Keratinocyte (primary cell): ENCODE data around the gene MALRD1. TPM values are rescaled to one million over a fixed set of nuclear protein-coding genes. Genes with fewer than 3 reads are reported as not detected.

Experiments used
- DNase-seq: peaks from one replicate; pipeline ENCODE4 v3.0.0-alpha.2; 2011; ENCODE audit warnings: low read depth, missing footprints, low spot score
- FAIRE-seq: peaks from 2 replicates; lab custom pipeline; 2011; peaks lifted over from hg19 to GRCh38; lab: Jason Lieb, UNC
- H2AFZ ChIP-seq: 2 replicates; pipeline ENCODE4 v1.6.0; 2012; ENCODE audit warnings: low read length, control low read depth, inconsistent platforms; ENCODE audit not compliant: control insufficient read depth
- H3K27ac ChIP-seq: 2 replicates; pipeline ENCODE4 v1.5.1; 2011; ENCODE audit warnings: low read length; ENCODE audit not compliant: control insufficient read depth, insufficient read depth
- H3K27me3 ChIP-seq: 3 replicates; pipeline ENCODE4 v1.6.0; 2011; ENCODE audit warnings: low read length; ENCODE audit not compliant: control insufficient read depth, insufficient read depth; ENCODE audit errors: extremely low read depth
- H3K36me3 ChIP-seq, 2 experiments: 2 replicates in 1 of 2; 3 replicates in 1 of 2; pipeline ENCODE4 v1.5.1; 2011; ENCODE audit warnings: low read length in 2 of 2, mild to moderate bottlenecking in 1 of 2; ENCODE audit not compliant: control insufficient read depth in 2 of 2, insufficient read depth in 2 of 2; ENCODE audit errors: extremely low read depth in 1 of 2
- H3K4me1 ChIP-seq: 3 replicates; pipeline ENCODE4 v1.5.1; 2011; ENCODE audit warnings: low read length; ENCODE audit not compliant: control insufficient read depth, insufficient read depth; ENCODE audit errors: extremely low read depth
- H3K4me2 ChIP-seq: 3 replicates; pipeline ENCODE4 v1.6.0; 2011; ENCODE audit warnings: low read depth, low read length; ENCODE audit not compliant: control insufficient read depth, insufficient read depth; ENCODE audit errors: extremely low read depth
- H3K4me3 ChIP-seq, 3 experiments: fragments of 200-600 bp in 1 of 3; sonication (generic) in 1 of 3; 2 replicates in 2 of 3; 3 replicates in 1 of 3; pipeline ENCODE4 v1.5.1; 2011 to 2016; ENCODE audit warnings: low read length in 3 of 3, mild to moderate bottlenecking in 3 of 3, control low read depth in 2 of 3, inconsistent platforms in 1 of 3, low read depth in 1 of 3, mixed read lengths in 1 of 3, mixed run types in 1 of 3, moderate library complexity in 1 of 3; ENCODE audit not compliant: control insufficient read depth in 2 of 3, insufficient read depth in 2 of 3; ENCODE audit errors: extremely low read depth in 1 of 3
- H3K79me2 ChIP-seq: 2 replicates; pipeline ENCODE4 v1.6.0; 2012; ENCODE audit warnings: low read length; ENCODE audit not compliant: control insufficient read depth, insufficient read depth
- H3K9ac ChIP-seq: 3 replicates; pipeline ENCODE4 v1.6.0; 2011; ENCODE audit warnings: low read length; ENCODE audit not compliant: control insufficient read depth, insufficient read depth; ENCODE audit errors: extremely low read depth
- H3K9me1 ChIP-seq: 3 replicates; pipeline ENCODE4 v1.6.0; 2011; ENCODE audit warnings: low read length; ENCODE audit not compliant: control insufficient read depth, insufficient read depth; ENCODE audit errors: extremely low read depth
- H3K9me3 ChIP-seq: 2 replicates; pipeline ENCODE4 v1.5.1; 2012; ENCODE audit warnings: low read depth, low read length; ENCODE audit not compliant: control insufficient read depth
- H4K20me1 ChIP-seq: 3 replicates; pipeline ENCODE4 v1.6.0; 2011; ENCODE audit warnings: low read length; ENCODE audit not compliant: control insufficient read depth, insufficient read depth; ENCODE audit errors: extremely low read depth
- EZH2 ChIP-seq: IDR thresholded peaks from one replicate; pipeline ENCODE4 v1.6.1; 2012; ENCODE audit warnings: inconsistent platforms, mild to moderate bottlenecking, low read length, moderate library complexity
- dilution Hi-C: fragments of 300-500 bp; cut with MboI; formaldehyde crosslinking; loops from one replicate; pipeline ENCODE4 v1.7.0; 2020; ENCODE audit warnings: low sequenced_read_pairs; ENCODE audit not compliant: extremely low pct_ligation_motif_present
- polyA plus RNA-seq, 5 experiments: library from polyadenylated mRNA; depleted of rRNA in 3 of 5; stranded (reverse) in 3 of 5; stranded (forward) in 1 of 5; unstranded in 1 of 5; fragments of >200 nt; gene quantifications; 1 replicate in 1 of 5; 2 replicates in 3 of 5; 3 replicates in 1 of 5; pipeline versions ENCODE4 v1.2.1 to v1.2.3, GENCODE V29; 2011 to 2012; ENCODE audit warnings: missing spikeins in 2 of 5, low read depth in 1 of 5, low replicate concordance in 1 of 5
- TF ChIP-seq, protein P1 (sequence below), 3 experiments: IDR thresholded peaks in 1 of 3; conservative IDR thresholded peaks in 1 of 3; optimal IDR thresholded peaks in 1 of 3; 2 replicates in 2 of 3; 3 replicates in 1 of 3; pipeline versions ENCODE3 to v1.5.1; 2011; ENCODE audit warnings: low read length in 3 of 3, mild to moderate bottlenecking in 3 of 3, moderate library complexity in 2 of 3, control low read depth in 1 of 3, inconsistent platforms in 1 of 3; ENCODE audit not compliant: insufficient read depth in 2 of 3; ENCODE audit errors: extremely low read depth in 1 of 3

Gene MALRD1
- polyA plus RNA-seq, 1 donor (not counting 4 experiments of a cell fraction or from before 2014, with no cell fraction given), result not detected

- H3K9me3 ChIP-seq, result no peaks in the 10 kb centered on the region
- no peaks in the 10 kb centered on the region for H3K4me1 ChIP-seq
- dilution Hi-C loops, result no loop called here
- no peak overlapping the region for H3K27ac ChIP-seq
- H3K36me3 ChIP-seq, result no peaks in the 10 kb centered on the region
- TF ChIP-seq, protein P1, sequence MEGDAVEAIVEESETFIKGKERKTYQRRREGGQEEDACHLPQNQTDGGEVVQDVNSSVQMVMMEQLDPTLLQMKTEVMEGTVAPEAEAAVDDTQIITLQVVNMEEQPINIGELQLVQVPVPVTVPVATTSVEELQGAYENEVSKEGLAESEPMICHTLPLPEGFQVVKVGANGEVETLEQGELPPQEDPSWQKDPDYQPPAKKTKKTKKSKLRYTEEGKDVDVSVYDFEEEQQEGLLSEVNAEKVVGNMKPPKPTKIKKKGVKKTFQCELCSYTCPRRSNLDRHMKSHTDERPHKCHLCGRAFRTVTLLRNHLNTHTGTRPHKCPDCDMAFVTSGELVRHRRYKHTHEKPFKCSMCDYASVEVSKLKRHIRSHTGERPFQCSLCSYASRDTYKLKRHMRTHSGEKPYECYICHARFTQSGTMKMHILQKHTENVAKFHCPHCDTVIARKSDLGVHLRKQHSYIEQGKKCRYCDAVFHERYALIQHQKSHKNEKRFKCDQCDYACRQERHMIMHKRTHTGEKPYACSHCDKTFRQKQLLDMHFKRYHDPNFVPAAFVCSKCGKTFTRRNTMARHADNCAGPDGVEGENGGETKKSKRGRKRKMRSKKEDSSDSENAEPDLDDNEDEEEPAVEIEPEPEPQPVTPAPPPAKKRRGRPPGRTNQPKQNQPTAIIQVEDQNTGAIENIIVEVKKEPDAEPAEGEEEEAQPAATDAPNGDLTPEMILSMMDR (optimal IDR thresholded peaks at IDR 0.05 in 1 of 3, IDR thresholded peaks at IDR 0.05 in 1 of 3, conservative IDR thresholded peaks at IDR 0.05 in 1 of 3; ENCODE audit: extremely low read depth in 1 of 3, insufficient read depth in 2 of 3, low read length in 3 of 3), result no peak
- no peak for TF ChIP-seq EZH2
- H3K79me2 ChIP-seq, result no peaks in the 10 kb centered on the region
- no peak for FAIRE-seq
- no peak for DNase-seq
- peak overlapping the region; percentile 53 for H2AFZ ChIP-seq
- H4K20me1 ChIP-seq, result no peaks in the 10 kb centered on the region
- no peak overlapping the region for H3K9ac ChIP-seq
- H3K4me3 ChIP-seq, result no peak overlapping the region
- H3K9me1 ChIP-seq, result no peaks in the 10 kb centered on the region
- H3K4me2 ChIP-seq, result no peak overlapping the region
- H3K27me3 ChIP-seq, result no peaks in the 10 kb centered on the region
These were observed 261.5 kb downstream of the MALRD1 start for GRCh38 chr10:19310066-19310465.

GRCh38 chr10:19316204-19316870 lies 267.7 kb downstream of the MALRD1 start:
- Histone ChIP-seq H3K9me3 (no peaks in the 10 kb centered on the region), H3K79me2 (no peaks in the 10 kb centered on the region), H2AFZ (no peak overlapping the region), H3K27me3 (no peaks in the 10 kb centered on the region), H3K4me1 (no peaks in the 10 kb centered on the region), H3K9me1 (no peaks in the 10 kb centered on the region), H3K4me3 (no peak overlapping the region), H4K20me1 (no peaks in the 10 kb centered on the region), H3K36me3 (no peaks in the 10 kb centered on the region), H3K27ac (no peak overlapping the region), H3K4me2 (no peak overlapping the region), H3K9ac (no peak overlapping the region)
- FAIRE-seq (no peak), DNase-seq (no peak)
- no peak for TF ChIP-seq EZH2
- TF ChIP-seq, protein P1 (optimal IDR thresholded peaks at IDR 0.05 in 1 of 3, IDR thresholded peaks at IDR 0.05 in 1 of 3, conservative IDR thresholded peaks at IDR 0.05 in 1 of 3; ENCODE audit: extremely low read depth in 1 of 3, insufficient read depth in 2 of 3, low read length in 3 of 3), result no peak
- dilution Hi-C loops, result no loop called here
